Fibroblast of lung (primary cell): ENCODE results near the gene EEFSEC.

Experiments used
- EZH2 ChIP-seq: IDR thresholded peaks from 2 replicates; pipeline ENCODE4 v1.5.1; 2012; ENCODE audit warnings: low read length, control low read depth, mild to moderate bottlenecking; ENCODE audit errors: missing control alignments
- TF ChIP-seq, protein P1 (sequence below), 2 donors: IDR thresholded peaks in 1 of 2; conservative IDR thresholded peaks in 1 of 2; 1 replicate in 1 of 2; 2 replicates in 1 of 2; pipeline ENCODE4 v1.5.1; 2011 to 2012; ENCODE audit warnings: low read length in 2 of 2, control low read depth in 1 of 2, inconsistent platforms in 1 of 2, low read depth in 1 of 2, mild to moderate bottlenecking in 1 of 2

GRCh38 chr3:128347282-128347681 is 194.0 kb downstream of the EEFSEC start:
- TF ChIP-seq, protein P1, sequence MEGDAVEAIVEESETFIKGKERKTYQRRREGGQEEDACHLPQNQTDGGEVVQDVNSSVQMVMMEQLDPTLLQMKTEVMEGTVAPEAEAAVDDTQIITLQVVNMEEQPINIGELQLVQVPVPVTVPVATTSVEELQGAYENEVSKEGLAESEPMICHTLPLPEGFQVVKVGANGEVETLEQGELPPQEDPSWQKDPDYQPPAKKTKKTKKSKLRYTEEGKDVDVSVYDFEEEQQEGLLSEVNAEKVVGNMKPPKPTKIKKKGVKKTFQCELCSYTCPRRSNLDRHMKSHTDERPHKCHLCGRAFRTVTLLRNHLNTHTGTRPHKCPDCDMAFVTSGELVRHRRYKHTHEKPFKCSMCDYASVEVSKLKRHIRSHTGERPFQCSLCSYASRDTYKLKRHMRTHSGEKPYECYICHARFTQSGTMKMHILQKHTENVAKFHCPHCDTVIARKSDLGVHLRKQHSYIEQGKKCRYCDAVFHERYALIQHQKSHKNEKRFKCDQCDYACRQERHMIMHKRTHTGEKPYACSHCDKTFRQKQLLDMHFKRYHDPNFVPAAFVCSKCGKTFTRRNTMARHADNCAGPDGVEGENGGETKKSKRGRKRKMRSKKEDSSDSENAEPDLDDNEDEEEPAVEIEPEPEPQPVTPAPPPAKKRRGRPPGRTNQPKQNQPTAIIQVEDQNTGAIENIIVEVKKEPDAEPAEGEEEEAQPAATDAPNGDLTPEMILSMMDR (conservative IDR thresholded peaks at IDR 0.05 in 1 of 2, IDR thresholded peaks at IDR 0.05 in 1 of 2; ENCODE audit: low read depth in 1 of 2, low read length in 2 of 2): no peak
- no peak for TF ChIP-seq EZH2
